GM12878 (cell line): ENCODE measurements around the gene MRPL34. TPM values are rescaled to one million over a fixed set of nuclear protein-coding genes. Genes with fewer than 3 reads are reported as not detected.

Experiments used
- ATAC-seq: fragments of 200-7000 bp; cut with Tn5 transposase; 3 replicates; pipeline ENCODE4 v1.9.1; 2020; ENCODE audit warnings: mild to moderate bottlenecking, moderate library complexity
- BruUV-seq: library from RNA; stranded (reverse); fragments of 400-500 nt; replicated peaks from 2 replicates; lab custom pipeline; 2021; lab: Mats Ljungman, UMichigan
- CTCF ChIA-PET: fragments of 300-600 bp; sonication (Branson Sonifier 250); formaldehyde crosslinking; extraction: SDS; loops from one replicate; lab custom pipeline; 2021; ENCODE audit warnings: inconsistent platforms; lab: Yijun Ruan, JAX
- POLR2A ChIA-PET: fragments of 350-600 bp; formaldehyde crosslinking; extraction: SDS; loops from one replicate; lab custom pipeline; 2021; ENCODE audit warnings: inconsistent platforms; lab: Charles Lee
- RAD21 ChIA-PET: fragments of 300-600 bp; sonication (Branson Sonifier 250); formaldehyde crosslinking; loops from one replicate; lab custom pipeline; 2023; ENCODE audit warnings: antibody characterized with exemption; ENCODE audit not compliant: unreplicated experiment; lab: Charles Lee
- SMC1A ChIA-PET: fragments of 300-600 bp; sonication (Branson Sonifier 250); formaldehyde crosslinking; loops from one replicate; lab custom pipeline; 2023; ENCODE audit not compliant: unreplicated experiment, uncharacterized antibody; lab: Charles Lee
- DNase-seq: peaks from one replicate; pipeline ENCODE4 v3.0.0-alpha.2; 2011; ENCODE audit warnings: low read depth, low spot score
- FAIRE-seq: peaks from 3 replicates; lab custom pipeline; 2011; peaks lifted over from hg19 to GRCh38; lab: Jason Lieb, UNC
- H2AFZ ChIP-seq: 2 replicates; pipeline ENCODE4 v1.6.0; 2011; ENCODE audit warnings: low read depth, low read length, control low read depth; ENCODE audit not compliant: control insufficient read depth
- H3K27ac ChIP-seq: 2 replicates; pipeline ENCODE4 v1.5.1; 2011; ENCODE audit warnings: control low read depth; ENCODE audit not compliant: control insufficient read depth, insufficient read depth
- H3K27me3 ChIP-seq, 2 experiments: replicated peaks in 1 of 2; 2 replicates each; pipeline versions ENCODE4 v1.6.0 to v1.6.1; 2011; ENCODE audit warnings: low read length in 1 of 2; ENCODE audit not compliant: control insufficient read depth in 2 of 2, insufficient read depth in 2 of 2
- H3K36me3 ChIP-seq, 2 experiments: 2 replicates each; pipeline ENCODE4 v1.5.1; 2011; ENCODE audit warnings: low read length in 1 of 2; ENCODE audit not compliant: control insufficient read depth in 2 of 2, insufficient read depth in 2 of 2
- H3K4me1 ChIP-seq: 2 replicates; pipeline ENCODE4 v1.6.1; 2011; ENCODE audit warnings: mild to moderate bottlenecking, low read length, moderate library complexity, mixed read lengths; ENCODE audit not compliant: control insufficient read depth, insufficient read depth
- H3K4me2 ChIP-seq: 2 replicates; pipeline ENCODE4 v1.6.0; 2011; ENCODE audit warnings: control low read depth; ENCODE audit not compliant: control insufficient read depth, insufficient read depth
- H3K4me3 ChIP-seq: fragments of 200-600 bp; sonication (generic); 2 replicates; pipeline ENCODE4 v1.5.1; 2016
- H3K79me2 ChIP-seq: 2 replicates; pipeline ENCODE4 v1.6.0; 2011; ENCODE audit warnings: low read length; ENCODE audit not compliant: control insufficient read depth, insufficient read depth
- H3K9ac ChIP-seq: 2 replicates; pipeline ENCODE4 v1.8.0; 2011; ENCODE audit warnings: low read length, control low read depth, mixed read lengths; ENCODE audit not compliant: control insufficient read depth, insufficient read depth
- H3K9me3 ChIP-seq: replicated peaks from 3 replicates; pipeline ENCODE4 v1.5.1; 2011; ENCODE audit warnings: mild to moderate bottlenecking, low read length; ENCODE audit not compliant: control insufficient read depth, insufficient read depth
- H4K20me1 ChIP-seq: 2 replicates; pipeline ENCODE4 v1.6.0; 2011; ENCODE audit not compliant: control insufficient read depth, insufficient read depth
- EP300 ChIP-seq, 2 experiments: fragments of 150-350 bp in 1 of 2; IDR thresholded peaks; 2 replicates each; pipeline ENCODE4 v1.6.1; 2011 to 2012; ENCODE audit warnings: low read depth in 2 of 2, low read length in 2 of 2, borderline replicate concordance in 1 of 2, improper control_type of control experiment in 1 of 2, inconsistent platforms in 1 of 2; ENCODE audit not compliant: control insufficient read depth in 1 of 2
- MAX ChIP-seq: IDR thresholded peaks from 2 replicates; pipeline ENCODE4 v1.6.1; 2012; ENCODE audit warnings: low read depth, low read length, improper control_type of control experiment
- RAD21 ChIP-seq: IDR thresholded peaks from 2 replicates; pipeline ENCODE4 v1.6.1; 2011; ENCODE audit warnings: mild to moderate bottlenecking, low read depth, low read length, moderate library complexity; ENCODE audit not compliant: insufficient read depth
- SMC3 ChIP-seq: IDR thresholded peaks from 2 replicates; pipeline ENCODE4 v1.6.1; 2011; ENCODE audit warnings: low read length, improper control_type of control experiment, borderline replicate concordance
- TCF3 ChIP-seq: IDR thresholded peaks from 2 replicates; pipeline ENCODE4 v1.6.1; 2012; ENCODE audit warnings: low read depth, mild to moderate bottlenecking, low read length, borderline replicate concordance; ENCODE audit not compliant: insufficient read depth
- ZBTB40 ChIP-seq: fragments of 450-650 bp; IDR thresholded peaks from 2 replicates; pipeline ENCODE4 v1.6.1; 2016; ENCODE audit warnings: mild to moderate bottlenecking, moderate library complexity, borderline replicate concordance
- WGBS: methylation state at CpG from one replicate; pipeline ENCODE4 v1.1.6; 2016; ENCODE audit warnings: low lambda C conversion rate; ENCODE audit not compliant: insufficient replicate concordance, insufficient coverage; ENCODE audit errors: missing lambda C conversion rate; 5-methylcytosine and 5-hydroxymethylcytosine counted together
- in situ Hi-C: fragments of 300-500 bp; cut with MboI; formaldehyde crosslinking; loops from 9 replicates; pipeline ENCODE4 v1.14.3; 2018; ENCODE audit warnings: mixed read lengths
- intact Hi-C: fragments of 100-400 bp; cut with micrococcal nuclease; formaldehyde crosslinking; loops from one replicate; pipeline ENCODE4 v1.14.2; 2022; ENCODE audit not compliant: unreplicated experiment
- polyA plus RNA-seq, 11 experiments: library from polyadenylated mRNA; depleted of rRNA in 4 of 11; unstranded in 6 of 11; stranded (reverse) in 5 of 11; fragments of >200 nt; fragmentation: Nextera tagmentation in 4 of 11; fragmentation: Illumina TruSeq in 1 of 11; extraction: Ambion mirVana in 4 of 11; extraction: Trizol in 1 of 11; gene quantifications; 1 replicate in 1 of 11; 2 replicates in 10 of 11; pipeline versions ENCODE4 v1.2.1 to v1.2.3, GENCODE V29; 2011 to 2016; ENCODE audit warnings: inconsistent platforms in 2 of 11, missing spikeins in 2 of 11, low read depth in 1 of 11
- total RNA-seq, 4 experiments: library from RNA; depleted of rRNA in 3 of 4; stranded (reverse); fragments of >200 nt in 3 of 4; fragmentation: Illumina TruSeq in 1 of 4; extraction: Trizol in 1 of 4; gene quantifications; 2 replicates each; pipeline versions ENCODE4 v1.2.1 to v1.2.3, GENCODE V29; 2013 to 2021

Gene MRPL34
- total and polyA plus RNA-seq, 10 of the 15 experiments (the other 5 are each of a cell fraction or from before 2014, with no cell fraction given), result 8.6 to 198 (median 78.6) TPM

GRCh38 chr19:17347877-17348276 is 42.2 kb downstream of the MRPL34 start:
- Histone ChIP-seq H3K9me3 (no peaks in the 10 kb centered on the region), H4K20me1 (no peaks in the 10 kb centered on the region), H2AFZ (peak overlapping the region; percentile 28; the same call in 1 of the 2 replicates), H3K27me3 (no peaks in the 10 kb centered on the region), H3K4me3 (no peak overlapping the region), H3K9ac (no peak overlapping the region), H3K4me2 (no peak overlapping the region), H3K79me2 (no peaks in the 10 kb centered on the region), H3K36me3 (no peaks in the 10 kb centered on the region), H3K4me1 (peaks cover 19% of the 10 kb centered on the region), H3K27ac (no peak overlapping the region)
- no peak for TF ChIP-seq SMC3
- no peak for TF ChIP-seq MAX
- TF ChIP-seq EP300 (IDR thresholded peaks at IDR 0.05; ENCODE audit: borderline replicate concordance in 1 of 2, control insufficient read depth in 1 of 2, low read depth in 2 of 2, low read length in 2 of 2), result no peak
- no peak for TF ChIP-seq RAD21
- ChIA-PET RAD21 (interaction anchor here (4.6 kb wide), 1 partner anchor 38 kb away, joined by 32 read pairs; no protein-coding TSS in a partner anchor), SMC1A (interaction anchor here (1.2 to 6.6 kb wide), 4 partner anchors 32 to 59 kb away, joined by 3 to 69 read pairs (median 3); no protein-coding TSS in a partner anchor), POLR2A (interaction anchor here (0.5 to 0.7 kb wide), 2 partner anchors 38 to 626 kb away, joined by 3 to 8 read pairs; no protein-coding TSS in a partner anchor), CTCF (interaction anchor here (1.1 to 9.2 kb wide), 8 partner anchors 9 to 118 kb away, joined by 3 to 170 read pairs (median 6); partner anchors contain the start of gene CCDC194)
- in situ Hi-C loops, result loop anchor here (5.0 kb wide), 2 partner anchors 39 to 119 kb away; no protein-coding TSS in a partner anchor
- ATAC-seq (no peak), DNase-seq (no peak), FAIRE-seq (peak; percentile 52)
- BruUV-seq, result no TSS peak
- WGBS, result 45% methylated on average over 2 of the region's 2 CpGs
- intact Hi-C loops, result no loop called here

- Histone ChIP-seq H3K4me1 (peaks cover 19% of the 10 kb centered on the region), H3K4me3 (no peak overlapping the region), H4K20me1 (no peaks in the 10 kb centered on the region), H3K79me2 (no peaks in the 10 kb centered on the region), H3K27ac (no peak overlapping the region), H3K9ac (no peak overlapping the region), H3K9me3 (no peaks in the 10 kb centered on the region), H2AFZ (peak overlapping the region; percentile 28; the same call in 1 of the 2 replicates), H3K36me3 (no peaks in the 10 kb centered on the region), H3K27me3 (no peaks in the 10 kb centered on the region), H3K4me2 (no peak overlapping the region)
- ChIA-PET POLR2A (interaction anchor here (0.7 kb wide), 1 partner anchor 1373 kb away, joined by 3 read pairs; no protein-coding TSS in a partner anchor), SMC1A (interaction anchor here (1.2 to 6.6 kb wide), 2 partner anchors 34 to 38 kb away, joined by 3 to 69 read pairs; no protein-coding TSS in a partner anchor), CTCF (interaction anchor here (9.2 kb wide), 1 partner anchor 39 kb away, joined by 170 read pairs; no protein-coding TSS in a partner anchor), RAD21 (interaction anchor here (1.6 to 4.6 kb wide), 2 partner anchors 28 to 37 kb away, joined by 3 to 32 read pairs; no protein-coding TSS in a partner anchor)
- in situ Hi-C loops (loop anchor here (5.0 kb wide), 2 partner anchors 39 to 119 kb away; no protein-coding TSS in a partner anchor), intact Hi-C loops (no loop called here)
- DNase-seq, result no peak
- FAIRE-seq, result no peak
- BruUV-seq, result no TSS peak
- no peak for ATAC-seq
- TF ChIP-seq ZBTB40 (0 out of 2 replicates have a peak, but pooled peaks have one; percentile 0), TCF3 (no peak)
- WGBS, result 5% methylated on average over 12 of the region's 12 CpGs
These were observed 43.0 kb downstream of the MRPL34 start for GRCh38 chr19:17348700-17349099.
